Amygdala (tissue), 56 donors: Measurements from ENCODE around the gene NAA20.

Experiments used
- DNase-seq, 56 donors: peaks; one replicate each; lab custom pipeline; 2025; lab: John Stamatoyannopoulos, UW

Gene NAA20

DNA sequence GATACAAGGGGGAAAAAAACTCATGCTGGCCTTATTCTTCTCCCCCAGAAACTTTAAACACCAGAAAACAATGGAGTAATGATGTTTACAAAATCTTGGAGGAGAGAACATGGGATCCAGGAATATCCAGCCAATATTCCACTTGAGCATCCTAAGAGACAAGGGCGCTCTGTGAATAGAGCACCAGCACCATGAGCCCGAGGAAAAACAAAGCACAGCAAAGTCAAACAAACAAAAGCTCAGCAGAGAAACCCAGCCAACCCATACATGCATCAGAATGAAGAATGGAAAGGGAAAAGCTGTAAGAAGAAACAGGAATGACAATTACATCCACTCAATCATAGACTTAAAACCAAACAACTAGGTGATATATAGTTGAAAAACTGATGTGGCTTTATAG is 4.6 kb upstream of the NAA20 start:
- peak in 12 of 56 donors; percentile 15 to 64 (median 32) for DNase-seq

DNA sequence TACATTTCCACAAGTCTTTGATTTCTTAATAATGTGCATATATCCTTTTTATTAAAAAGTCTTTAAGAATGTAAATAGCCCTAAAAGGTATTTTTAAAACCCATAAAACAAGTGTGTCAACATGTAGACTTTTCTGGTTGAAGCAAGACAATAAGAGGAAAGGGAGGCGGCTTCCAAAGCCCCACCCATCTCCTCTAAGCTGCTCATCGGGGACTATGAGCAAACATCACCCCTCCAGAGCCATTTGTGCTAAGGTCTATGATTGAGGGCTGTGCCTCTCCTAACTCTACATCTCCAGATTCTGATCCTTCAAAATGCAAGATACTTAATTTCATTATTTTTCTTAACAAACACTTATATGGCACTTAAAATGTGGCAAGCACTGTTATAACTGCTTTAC is 2.5 kb upstream of the NAA20 start:
- no peak for DNase-seq

DNA sequence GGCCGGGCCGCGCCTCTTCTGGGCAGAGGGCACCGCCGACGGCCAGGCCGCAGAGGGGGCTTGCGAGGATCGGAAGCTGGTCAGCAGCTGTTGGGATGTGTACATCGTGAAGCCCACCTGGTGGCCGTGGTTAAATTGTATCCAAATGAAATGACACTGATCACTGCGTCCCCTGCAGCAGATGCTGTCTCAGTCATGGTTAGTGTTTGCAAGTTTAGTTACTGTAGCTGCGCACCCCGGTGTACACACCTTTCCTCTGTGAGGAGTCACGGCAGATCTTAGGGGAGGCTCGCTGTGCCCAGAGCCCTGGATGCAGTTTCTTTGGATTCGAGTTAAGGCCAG is 653 bp downstream of the NAA20 start:
- no peak for DNase-seq

DNA sequence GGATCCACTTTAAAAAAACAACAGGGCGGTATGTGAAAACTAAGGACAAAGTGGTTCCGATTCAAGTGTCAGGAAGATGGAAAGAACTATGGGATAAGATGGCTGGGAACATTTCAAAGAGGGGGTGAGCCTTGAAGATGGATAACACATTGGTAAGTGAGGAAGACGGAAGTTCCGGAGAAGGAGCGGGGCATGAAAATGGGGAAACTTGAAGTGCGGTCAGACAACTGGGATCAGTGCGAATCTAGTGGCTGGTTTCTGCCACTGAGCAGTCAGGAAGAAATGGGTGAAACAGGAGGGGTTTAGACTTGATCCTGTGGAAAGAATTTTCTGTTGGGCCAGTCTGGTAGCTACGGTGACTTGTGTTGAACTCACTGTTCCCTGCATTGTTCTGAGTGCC is 1.2 kb downstream of the NAA20 start:
- DNase-seq, result no peak

DNA sequence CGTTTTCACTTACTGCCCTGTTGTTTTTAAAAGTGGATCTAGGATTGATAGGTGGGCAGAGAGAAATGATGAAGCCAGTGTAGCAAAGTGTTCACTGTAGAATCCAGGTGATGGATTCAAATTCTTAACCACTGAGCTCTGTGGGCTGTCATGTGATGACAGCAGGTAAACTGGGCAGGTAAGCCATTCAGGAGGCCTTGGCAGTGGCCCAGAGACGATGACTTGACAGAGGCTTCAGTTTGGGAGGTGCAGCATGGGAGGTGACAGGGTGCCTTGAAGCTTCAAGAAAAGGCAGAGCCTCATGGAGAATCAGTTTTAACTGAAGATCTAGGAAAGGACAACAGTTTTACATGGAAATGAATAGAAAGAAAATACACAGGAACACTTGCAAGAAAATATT is 2.0 kb downstream of the NAA20 start:
- no peak for DNase-seq

DNA sequence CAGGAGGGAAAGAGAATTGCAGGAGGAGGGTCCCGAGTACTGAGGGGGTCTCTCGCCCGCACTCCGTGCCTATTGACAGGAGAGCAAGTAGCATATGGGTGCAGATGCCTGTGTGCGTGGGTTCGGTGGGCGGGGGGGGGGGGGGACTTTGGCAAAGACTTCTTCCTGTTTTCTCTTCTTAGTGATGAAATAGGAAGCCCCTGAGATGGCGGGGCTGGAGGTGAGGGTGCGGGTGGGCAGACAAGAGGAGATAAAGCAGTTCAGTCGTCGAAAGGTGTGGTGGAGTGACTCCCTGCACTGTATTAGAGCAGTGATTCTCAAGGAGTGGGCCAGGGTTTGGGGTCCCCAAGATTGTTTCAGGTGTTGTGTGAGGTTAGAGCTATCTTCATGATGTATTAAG is 3.7 kb downstream of the NAA20 start:
- DNase-seq, result no peak

DNA sequence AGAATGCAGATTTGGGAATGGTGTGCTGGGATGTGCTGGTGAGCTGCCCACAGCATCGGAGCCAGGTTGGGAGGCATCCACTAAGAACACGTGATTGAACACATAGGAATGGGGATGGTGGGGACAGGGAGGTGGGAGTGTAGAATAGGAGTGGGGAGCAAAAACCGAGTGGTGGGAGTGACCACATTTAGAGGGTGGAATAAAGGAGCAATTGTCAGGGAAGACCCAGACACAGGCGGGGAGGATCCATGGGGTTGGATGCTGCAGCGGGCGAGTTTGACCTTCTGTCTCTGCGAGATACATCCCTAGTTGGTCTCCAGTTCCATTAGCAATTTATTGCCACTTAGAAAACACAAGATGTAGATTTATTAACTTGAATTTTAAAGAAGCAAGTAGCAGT is 4.7 kb downstream of the NAA20 start:
- DNase-seq, result no peak

DNA sequence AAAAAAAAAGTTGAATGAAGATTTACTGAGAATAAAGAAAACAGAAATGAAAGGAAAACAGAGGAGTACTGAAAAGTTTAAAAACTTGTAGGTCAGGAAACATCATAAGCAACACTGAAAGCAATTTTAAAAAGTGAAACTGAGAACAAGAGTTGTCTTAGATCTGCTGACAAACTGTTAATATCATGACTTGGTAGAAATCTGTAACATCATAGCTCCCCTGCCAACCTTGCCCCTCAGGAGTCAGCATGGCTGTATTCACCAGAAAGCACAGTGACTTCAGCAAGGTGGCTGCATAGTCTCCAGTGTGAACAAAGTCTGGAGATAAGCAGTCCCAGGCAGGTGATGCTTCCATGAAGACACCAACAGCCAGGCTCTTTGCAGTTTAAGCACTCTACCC is 5.3 kb downstream of the NAA20 start:
- no peak for DNase-seq

DNA sequence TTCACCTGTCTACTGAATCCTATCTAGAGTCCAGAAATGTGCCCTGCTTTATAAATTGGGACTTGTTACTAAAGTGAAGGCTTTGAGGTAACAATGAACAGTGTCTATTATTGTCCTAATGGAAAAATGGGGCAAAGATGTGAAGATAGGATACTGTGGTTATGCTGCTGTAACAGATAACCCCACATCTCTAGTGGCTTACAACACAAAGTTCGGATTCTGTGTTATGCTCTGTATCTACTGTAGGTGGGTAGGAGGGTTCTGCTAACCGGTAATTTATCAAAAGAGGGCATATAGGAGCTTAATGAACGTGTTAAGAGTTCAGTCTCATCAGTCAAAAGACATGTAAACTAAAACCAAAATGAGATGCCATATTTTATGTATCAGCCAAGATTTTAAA is 6.2 kb downstream of the NAA20 start:
- no peak for DNase-seq

DNA sequence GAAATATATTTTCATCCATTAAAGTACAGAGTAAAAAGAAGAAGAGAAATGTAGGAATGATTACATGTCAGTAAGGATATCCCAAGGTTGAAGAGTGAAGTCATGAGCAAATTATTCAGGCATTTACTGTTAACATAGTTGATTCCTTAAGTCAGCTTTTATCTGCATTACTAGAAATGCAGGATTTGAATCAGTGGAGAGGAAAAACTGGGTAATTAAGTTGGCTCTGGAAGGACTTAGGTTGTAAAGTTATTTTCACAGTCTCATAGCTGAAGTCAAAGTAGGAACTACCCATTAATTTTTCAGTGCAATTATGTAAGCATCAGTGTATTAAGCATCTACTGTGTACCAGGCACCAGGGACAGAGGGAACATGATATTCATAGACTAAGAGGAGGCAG is 7.8 kb downstream of the NAA20 start:
- no peak for DNase-seq

DNA sequence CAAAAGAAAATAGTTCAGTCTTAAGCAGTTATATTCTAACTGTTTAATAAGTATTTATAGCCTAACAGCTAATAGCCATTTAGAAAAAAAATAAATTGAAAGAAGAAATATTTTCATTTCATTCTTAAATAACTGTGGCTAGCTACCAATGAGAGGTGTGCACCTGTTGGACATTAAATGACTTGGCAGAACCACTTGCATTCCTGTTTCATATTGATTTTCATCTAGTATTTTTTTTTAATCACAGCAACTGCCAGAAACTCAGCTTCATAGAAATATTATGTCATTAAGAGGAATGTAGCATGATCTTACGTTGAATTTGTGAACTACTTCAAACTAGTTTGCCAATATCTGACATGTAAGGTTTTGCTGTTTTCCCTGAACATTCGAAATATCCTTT is 10.1 kb downstream of the NAA20 start:
- no peak for DNase-seq

DNA sequence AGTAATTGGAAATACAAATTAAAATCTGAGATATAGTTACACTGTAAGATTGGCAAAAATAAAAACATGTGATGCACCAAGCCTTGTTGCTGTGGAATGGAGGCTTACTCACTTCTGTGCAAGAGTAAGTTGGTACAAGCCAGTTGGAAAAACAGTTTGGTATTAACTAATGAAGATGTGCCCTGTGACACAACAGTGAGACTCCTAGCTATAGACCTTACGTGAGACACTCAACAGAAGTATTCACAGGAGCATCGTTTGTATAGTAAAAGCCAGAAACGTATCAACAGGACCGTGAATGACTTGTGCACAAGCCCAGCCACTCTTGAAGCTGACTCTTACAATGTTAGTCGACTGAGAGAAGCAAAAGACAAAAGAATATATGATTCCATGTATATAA is 14.6 kb downstream of the NAA20 start:
- DNase-seq, result no peak

DNA sequence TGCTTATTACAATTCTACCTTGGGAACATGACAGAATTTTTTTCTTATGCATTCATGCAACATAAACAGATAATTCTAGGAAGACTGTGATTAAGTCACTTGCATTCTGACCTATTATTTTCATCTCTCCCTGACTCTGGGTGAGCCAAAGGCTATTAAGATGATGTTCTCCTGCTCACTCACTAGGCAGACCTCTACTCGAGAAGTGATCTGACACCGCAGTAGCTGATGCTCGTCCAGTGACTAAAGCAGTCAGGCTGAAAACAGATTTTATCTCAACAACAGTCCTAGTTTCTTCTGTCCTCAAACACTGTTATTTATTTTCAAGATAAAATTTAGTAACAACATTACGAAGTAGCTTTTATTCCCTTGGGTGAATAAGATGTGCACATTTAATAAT is 17.3 kb downstream of the NAA20 start:
- no peak for DNase-seq

DNA sequence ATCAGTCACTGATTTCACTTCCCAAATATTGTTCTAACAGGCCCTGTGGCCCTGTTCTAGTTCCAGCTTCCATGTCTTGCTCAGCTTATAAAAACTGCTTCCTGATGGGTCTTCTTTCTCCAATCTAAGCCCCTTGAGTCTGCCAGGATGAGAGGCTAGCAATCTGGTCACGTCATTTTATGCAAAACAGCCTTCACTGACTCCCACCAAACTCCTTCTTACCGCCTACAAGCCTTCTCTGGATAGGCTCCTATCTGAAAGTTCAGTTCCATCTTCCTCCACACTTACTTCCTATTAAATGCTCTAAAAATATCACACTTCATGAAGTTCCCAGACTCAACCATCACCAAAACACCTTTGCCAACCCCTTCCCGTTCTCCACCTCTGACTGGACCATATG is 19.6 kb downstream of the NAA20 start:
- DNase-seq, result no peak

DNA sequence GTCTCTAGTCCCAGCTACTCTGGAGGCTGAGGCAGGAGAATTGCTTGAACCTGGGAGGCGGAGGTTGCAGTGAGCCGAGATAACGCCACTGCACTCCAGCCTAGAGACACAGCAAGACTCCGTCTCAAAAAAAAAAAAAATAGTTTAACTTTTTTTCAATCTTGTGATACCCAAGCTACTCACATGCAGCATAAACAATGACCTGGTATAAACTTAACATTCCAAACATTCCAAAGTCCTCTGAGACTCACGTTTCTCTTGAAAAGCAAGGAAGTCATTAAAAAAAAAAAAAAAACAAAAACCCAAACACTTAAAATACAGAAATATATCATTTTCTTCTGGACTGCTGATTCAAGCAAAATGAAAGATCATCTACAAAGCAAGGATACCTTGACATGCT is 20.8 kb downstream of the NAA20 start:
- DNase-seq, result no peak

DNA sequence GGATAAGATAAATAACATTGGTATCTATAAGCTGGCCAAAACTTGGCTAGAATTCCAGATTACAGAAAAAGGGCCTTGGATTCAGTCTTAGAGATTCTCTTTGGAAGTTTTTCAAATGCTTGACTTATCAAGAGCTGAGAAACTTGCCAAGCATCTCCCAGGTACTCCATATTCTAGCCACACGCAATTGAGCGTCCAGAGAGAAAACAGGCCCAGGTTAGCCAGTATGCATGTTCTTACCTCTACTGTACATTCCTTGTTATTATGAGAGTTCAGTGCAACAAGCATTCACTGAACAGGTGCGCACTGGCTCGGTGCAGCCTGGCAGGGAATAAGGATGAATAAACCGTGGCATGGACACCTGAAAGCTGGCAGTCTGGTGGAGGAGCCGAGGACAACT is 21.4 kb downstream of the NAA20 start:
- no peak for DNase-seq

DNA sequence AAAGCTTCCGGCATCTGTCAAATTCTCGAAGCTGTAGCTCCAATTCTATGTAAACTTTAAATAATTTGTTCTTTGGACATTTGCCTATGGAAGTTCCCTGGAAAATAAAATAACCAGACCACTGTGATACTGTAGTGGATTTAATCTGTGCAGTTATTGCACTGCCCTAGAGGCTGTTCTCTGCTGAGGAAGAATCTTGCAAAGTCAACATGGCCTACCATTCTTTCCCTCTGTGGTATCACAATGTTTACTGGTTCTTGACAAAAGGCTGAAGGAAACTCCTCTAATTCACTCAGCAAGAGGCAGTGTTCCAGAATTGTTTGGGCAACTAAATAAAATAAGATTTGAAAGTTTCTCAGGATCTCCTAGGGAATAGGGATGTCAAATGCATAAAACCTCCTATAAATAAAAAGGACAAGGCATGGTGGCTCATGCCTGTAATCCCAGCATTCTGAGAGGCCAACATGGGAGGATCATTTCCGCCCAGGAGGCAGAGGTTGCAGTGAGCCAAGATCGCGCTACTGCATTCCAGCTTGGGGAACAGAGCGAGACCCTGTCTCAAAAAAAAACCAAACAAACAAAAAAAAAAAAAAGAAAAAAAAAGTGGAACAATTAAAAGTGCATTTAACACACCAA is 22.7 kb downstream of the NAA20 start:
- no peak for DNase-seq

DNA sequence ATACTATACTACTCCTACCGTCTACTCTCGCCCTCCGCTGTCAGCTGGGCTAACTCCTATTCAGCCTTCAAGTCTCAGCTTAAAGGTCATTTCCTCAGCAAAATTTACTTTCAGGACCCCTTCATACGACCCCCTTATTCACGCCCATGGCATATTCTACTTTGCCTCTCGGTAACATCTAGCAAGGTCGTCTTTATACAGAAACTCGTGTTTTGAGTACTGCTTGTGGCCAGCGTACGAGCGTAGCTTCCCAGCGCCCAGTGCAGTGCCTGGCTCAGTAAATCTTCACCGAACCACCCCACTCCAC is 34.6 kb downstream of the NAA20 start:
- no peak for DNase-seq

DNA sequence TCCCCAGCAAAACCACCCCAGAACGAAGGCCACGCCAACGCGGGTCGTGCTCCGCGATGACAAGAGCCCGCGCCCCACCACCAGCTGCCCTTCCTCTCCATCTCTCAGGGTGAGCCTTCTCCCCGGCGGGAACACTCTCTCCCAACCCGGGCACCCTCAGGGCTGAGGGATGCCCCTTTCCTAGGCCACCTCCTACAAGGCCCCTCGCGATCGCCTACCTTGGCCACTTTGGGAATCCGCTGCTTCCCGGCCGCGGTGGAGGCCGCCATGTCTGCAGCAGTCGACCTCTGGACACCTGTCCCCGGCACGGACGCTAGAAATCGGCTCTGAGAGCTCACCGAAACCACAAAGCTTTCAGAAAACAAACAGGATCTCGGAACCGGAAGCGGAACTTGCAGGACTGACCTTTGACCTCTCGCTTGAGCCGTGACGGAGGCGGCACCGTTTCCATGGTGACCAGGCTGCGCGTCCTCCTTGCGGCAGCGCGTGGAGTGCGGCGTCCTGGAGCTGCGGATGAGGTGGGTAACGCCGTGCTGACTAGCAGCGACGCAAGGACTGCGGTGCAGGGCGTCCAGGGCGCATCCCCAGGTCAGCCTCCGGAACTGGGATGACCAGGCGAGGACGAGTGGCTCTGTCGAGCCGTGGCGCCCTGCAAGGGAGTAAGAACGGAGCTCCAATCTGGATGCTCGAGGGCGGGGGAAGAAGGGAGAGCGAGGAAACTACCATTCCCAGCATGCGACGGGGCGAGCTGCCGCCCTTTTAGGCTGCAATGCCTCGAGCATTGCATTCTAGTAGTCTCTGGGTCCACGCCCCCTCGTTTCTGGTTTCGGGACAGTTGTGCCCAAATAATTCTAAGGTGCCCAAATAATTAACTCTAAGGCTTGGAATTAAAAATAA is 35.2 kb downstream of the NAA20 start, which contains the start of the genes CFAP61 and CRNKL1:
CFAP61 (plus strand) TSS at position 459 of the 897 bp plus-strand sequence. CDS start 4,122 bp downstream, outside the sequence.
CRNKL1 (minus strand) TSS at position 393 of the 897 bp plus-strand sequence; CDS start at position 269, 124 bp downstream.
- DNase-seq, result peak; percentile 81 to 99 (median 94)

DNA sequence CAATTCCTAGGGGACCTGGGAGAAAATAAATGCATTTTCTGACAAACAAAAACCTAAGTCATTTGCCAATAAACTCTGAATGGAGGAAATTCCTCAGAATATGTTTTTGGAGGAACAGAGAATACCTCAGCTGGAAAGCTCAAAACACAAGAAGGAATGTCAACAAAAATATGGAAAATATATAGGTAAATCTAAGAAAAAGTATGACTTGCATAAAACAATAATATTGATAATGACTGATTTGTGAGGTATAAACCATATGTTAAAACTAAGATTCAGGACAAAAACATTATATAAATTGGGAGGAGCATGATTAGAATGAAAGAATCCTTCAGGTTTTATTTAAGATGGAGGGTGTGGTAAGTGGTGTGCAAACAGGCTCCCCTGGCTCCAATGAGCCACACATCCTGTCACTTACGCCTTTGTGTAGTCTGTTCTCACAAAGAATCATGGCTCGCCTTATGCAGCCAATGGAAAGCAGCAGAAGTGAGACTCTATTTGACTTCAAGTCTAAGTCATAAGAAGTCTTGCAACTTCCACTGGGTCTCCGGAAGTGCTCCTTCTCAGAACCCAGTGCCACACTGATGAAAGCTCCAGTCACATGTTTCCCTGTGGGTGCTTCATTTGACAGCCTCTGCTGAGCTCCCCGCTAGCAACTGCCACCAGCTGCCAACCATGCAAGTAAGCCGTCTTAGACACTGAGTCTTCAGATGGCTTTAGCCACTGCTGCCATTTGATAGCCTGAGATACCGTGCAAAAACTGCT is 43.3 kb downstream of the NAA20 start:
- no peak for DNase-seq

DNA sequence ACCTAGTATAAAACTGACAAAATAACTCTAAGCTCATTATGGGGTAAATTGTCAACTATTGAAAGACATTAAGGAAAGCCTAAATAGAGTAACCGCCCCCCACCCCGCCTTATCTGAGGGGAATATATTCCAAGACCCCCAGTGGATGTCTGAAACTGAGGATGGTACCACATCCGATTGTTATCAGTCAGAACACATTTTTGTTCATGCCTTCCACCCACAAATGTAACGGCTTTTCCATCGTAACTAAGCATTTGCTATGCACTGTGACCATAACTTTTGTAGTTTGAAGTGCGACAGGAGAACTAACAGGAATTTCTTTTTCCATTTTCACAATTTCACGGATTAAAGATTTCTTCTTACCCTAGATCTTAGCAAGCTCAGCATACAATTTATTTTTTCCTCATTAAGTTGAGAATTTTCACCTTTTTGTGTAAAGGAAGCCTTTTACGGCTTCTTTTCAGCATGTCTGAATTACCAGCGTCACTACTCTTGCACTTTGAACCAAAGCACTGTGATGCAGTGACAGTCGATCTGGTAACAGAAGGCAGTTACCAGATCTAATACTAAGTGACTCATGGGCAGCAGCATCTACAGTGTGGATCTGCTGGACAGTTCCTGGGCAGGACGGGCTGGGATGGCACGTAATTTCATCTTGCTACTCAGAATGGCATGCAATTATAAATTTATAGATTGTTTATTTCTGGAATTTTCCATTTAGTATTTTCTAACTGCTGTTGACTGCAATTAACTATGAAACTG is 47.0 kb downstream of the NAA20 start:
- DNase-seq, result no peak
